Measurements from ENCODE around the gene C6.
"Not testable (repeated sequence)": the region's sequence is repeated elsewhere in the genome, so short reads cannot be mapped to it uniquely, and the experiment has no call there.

C6 gene

DNA sequence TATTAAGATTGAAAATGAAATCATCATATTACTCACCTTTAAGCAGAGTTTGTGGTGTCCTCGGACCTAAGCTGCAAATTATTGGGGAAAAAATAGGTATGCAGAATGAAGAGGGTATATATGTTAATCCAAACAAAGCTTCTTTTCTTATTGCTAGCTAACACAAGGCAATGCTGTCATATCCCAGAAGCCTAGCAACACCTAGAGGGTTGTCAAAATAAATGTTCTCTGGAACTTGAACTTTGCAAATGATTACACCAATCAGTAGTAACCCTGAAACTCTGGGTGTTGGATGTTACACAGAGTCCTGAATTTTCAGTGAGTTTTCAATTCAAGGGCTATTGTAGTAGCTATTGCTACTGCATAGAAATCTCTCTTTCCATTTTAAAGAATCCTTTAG is at the start of gene C6:
C6 (minus strand) TSS at position 193 of the 400 bp plus-strand sequence. CDS start 10,302 bp downstream, outside the sequence.
- no peak for DNase-seq

DNA sequence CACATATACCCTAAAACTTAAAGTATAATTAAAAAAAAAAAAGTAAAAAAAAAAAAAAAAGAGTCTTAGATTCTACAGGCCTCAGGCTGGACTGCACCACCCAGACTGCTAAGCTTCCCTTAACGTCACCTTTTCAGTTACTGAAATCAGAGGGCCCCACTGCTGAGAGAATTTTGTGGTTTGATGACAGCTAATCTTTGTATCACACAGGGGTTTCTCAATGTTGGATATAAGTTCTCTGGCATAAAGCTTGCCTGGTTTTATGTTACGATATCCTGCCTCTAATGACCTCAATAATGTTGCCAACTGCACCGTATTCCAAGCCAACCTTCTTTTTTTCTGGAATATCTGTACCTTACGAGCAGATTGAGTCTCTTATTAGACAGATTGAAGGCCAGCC is 43.1 kb upstream of the C6 start:
- no peak for DNase-seq

DNA sequence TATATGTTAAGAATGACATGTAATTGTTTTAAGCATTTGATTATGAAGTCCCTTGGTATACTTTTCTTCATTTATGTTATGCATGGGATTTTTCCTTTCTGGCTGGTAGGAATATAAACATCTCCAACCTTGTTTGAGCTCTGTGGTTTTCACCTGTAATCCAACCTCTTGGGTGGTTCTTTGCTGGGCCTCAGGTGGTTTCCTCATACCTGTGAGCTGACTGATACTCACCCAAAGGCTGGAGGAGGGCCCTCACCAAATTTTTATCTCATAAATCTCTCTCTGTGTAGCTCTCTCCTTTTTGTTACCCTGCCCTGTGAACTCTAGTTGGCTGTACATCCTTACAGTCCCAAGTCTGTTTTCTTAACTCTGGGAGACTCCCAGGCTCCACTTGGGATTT is 39.8 kb upstream of the C6 start:
- no peak for DNase-seq

DNA sequence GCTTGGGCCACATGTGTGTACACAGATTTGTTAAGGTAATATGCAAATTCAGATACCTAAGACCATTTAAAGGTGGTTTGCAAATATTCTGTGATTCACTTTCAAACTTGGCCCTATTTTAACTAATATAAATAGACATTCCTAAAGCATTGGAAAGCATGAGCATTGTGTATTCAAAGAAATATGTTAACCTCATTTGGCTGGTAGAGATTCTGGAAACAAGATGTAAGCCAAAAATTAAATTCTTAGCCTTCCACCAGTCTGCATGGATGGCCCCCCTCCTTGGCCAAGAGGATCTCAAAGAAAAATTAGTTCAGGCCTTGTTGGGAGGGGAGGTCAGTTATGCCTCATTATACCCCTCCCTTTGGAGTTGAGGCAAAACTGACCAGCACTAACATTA is 38.7 kb upstream of the C6 start:
- DNase-seq = no peak

DNA sequence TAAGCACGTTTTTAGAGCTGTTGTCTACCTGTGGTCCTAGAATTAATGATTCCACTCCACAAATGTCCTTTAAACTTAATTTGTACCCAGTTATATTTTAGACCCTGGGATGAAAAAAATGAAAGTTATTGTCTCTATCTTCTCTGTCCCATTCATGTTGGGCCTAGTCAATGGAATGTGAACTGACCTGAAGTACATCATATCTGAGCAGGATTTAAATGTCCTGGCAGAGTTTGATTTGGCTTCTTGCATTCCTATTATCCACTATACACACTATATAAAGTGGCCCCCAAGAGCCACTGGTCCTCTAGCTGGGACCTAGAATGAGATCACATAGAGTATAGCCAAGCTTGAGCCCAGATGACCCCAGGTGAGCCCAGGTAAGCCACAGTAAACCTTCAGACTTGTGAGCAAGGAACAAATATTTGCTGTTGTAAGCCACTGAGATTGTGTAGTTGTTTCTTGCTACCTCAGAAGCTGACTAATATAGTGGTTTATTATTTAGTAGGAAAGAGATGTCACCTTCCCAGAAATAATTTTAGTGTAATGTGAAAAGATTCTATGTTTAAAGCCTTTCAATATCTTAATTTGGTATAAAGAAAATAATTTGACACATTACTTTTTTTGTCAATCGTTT is 37.1 kb upstream of the C6 start:
- DNase-seq = no peak

DNA sequence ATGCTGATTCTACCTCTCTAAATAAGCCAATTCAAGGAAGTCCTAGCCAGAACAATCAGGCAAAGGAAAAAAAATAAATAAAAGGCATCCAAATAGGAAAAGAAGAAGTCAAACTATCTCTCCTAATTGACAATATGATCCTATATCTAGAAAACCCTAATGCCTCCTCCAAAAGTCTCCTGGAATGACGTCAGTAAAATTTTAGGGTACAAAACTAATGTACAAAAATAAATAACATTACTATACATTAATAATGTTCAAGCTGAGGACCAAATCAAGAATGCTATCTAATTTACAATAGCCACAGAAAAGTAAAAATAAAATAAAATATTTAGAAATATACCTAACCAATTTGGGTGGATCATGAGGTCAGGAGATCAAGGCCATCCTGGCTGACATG is 33.8 kb upstream of the C6 start:
- DNase-seq = no peak

DNA sequence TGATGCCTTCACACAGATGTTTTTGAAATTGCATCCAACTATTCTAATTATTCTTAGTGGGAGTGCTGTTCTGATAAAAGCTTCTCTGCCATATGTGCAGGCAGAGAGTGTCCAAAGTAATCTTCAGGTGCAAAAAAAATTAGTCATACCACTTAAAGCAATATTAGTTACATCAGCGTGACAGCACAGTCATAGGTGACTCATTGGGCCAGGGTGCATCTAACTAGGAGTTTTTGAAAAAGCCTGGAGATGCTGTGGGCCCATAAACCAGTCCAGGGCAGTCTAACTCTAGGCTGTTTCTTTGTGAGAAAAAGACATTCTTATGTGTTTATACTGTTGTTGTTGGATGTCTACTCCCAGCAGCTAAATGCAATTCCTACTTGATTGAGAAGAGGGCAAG is 33.0 kb upstream of the C6 start:
- no peak for DNase-seq

DNA sequence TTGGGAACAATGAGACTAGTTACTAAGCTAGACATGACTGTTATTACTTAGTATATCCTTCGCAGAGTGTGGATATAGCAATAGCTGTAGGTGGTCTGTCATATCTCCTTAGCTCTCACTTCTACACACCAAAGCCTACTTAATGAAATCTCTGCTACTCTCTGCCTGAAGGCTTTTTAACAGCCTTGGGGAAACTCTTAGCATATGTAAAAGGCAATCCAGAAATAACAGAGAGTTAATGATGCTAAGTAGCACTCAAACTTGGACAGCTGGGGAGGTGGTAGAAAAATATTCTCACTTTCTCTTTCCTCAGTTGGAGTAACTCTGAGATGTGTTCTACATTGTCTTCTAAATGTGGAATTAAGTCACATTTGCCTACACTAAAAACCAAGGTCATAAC is 30.2 kb upstream of the C6 start:
- DNase-seq = no peak

DNA sequence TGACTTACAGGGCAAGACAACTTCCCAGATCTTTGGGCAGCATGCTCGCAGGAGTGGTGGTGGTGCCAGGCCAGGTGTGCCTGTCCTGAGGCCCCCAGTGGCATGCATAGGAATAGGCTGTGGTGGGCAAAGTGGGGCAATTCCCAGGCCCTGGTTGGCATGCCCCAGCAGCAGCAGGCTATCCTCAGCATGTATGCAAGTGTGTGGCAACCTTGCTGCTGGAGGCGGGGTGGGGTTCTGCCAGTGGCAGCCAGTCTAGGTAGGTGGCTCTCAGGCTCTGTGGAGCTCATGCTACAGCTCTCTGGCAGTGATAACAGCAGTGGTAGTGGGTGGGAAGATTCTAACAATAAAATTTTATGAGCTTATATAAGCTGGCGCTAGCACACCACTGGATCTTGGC is 27.7 kb upstream of the C6 start:
- DNase-seq = no peak

DNA sequence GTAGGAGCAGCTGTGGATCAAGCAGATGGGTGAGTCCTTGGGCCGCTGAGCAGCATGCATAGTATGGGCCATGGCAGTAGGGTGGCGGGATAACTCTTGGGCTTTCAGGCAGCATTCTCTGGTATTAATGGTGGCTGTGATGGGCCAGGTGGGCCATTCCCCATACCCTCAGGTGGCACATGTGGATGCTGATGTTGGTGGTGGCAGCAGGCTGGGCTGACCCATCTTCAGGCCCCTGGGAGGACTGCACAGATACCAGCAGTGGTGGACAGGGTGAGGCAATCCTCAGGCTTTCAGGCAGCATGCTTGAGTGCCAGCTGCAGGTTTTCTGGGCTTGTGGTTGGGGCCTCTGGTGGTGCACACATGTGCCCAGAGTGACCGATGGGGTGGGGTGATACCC is 27.1 kb upstream of the C6 start:
- no peak for DNase-seq

DNA sequence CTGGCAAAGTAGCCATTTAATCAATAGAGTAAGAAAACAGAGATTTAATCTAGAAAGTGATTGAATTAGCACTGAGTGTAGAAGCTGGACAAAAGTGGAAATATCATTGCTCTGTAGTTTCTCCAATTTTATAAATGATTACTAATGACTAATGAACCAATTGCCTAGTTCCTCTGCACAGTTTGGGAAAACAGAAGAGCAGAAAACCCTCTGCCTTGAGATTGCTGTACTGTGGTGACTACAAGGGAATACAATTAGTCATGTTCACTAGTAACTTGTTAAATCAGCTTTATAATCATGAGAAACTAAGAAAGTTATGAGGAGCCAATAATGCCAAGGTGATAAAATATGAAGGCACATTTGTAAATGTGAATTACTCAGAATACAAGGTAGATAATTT is 21.1 kb upstream of the C6 start:
- no peak for DNase-seq

DNA sequence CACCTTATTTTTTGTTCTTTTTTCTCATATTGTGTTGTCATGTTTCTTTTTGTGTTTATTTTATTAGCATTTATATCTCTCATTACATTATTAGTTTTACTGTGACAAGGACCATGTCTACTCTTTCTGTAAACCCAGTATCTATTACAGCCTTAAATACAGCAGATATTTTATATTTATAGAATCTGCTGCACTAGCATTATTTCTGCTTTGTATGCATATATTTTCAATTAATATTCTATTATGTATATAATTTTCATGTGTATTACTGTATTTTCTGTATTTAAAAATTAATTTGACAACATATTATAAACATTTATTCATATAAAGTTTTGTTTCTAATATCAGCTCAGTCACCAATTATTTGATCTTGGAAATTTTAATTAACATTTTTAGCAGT is 19.5 kb upstream of the C6 start:
- no peak for DNase-seq

DNA sequence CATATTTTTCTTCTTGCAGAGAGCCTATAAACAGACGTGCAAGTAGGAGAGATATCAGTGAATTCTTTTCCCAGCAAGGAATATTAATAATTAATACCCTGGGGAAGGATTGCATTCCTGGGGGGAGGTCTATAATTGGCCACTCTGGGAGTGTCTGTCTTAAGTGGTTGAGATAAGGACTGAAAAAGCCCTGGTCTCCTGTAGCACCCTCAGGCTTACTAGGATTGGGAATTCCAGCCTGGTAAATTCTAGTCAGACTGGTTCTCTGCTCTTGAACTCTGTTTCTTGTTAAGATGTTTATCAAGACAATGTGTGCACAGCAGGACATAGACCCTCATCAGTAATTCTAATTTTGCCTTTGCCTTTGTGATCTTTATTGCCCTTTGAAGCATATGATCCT is 16.9 kb upstream of the C6 start:
- DNase-seq = not testable (repeated sequence)

DNA sequence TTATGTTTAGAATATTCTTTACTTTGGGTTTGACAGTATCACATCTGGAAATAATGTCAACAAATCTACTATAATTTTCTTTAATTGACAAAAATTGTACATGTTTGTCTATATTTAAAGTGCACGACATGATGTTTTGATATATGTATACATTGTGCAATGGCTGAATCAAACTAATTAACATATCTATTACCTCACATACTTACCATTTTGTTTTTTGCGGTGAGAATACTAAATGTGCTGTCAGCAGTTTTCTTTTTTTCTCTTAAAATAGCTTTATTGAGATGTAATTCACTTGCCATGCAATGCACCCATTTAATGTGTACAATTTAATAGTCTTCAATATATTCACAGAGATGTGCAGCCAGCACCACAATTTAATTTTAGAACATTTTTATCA is 10.6 kb upstream of the C6 start:
- no peak for DNase-seq

DNA sequence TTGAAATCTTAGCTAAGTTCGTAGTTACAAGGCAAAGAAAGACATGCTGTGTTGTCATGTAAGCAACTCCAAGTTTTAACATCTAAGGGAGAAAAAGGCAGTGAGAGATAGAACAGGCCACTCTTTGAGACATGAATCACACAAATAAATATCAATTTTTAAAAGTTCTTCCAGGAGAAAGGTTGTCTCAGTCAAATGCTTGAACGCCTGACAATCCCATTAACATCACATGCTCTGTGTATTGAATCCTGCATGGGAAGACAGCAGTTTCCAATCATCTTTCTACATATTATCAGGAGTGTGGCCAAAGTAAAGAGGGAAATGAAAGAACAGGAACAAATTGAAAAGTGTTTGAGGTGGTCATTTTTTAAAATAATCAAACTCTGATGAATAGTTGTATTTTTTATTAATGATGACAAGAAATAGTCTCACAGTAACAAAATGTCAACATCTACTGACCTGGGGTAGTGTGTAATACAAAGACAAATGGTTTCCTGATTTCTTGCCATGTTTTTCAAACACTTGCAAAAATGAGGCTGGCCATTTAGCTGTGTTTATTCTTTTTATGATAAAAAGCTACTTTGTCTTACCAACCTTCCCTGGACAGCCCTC is 6.4 kb upstream of the C6 start:
- DNase-seq = no peak

DNA sequence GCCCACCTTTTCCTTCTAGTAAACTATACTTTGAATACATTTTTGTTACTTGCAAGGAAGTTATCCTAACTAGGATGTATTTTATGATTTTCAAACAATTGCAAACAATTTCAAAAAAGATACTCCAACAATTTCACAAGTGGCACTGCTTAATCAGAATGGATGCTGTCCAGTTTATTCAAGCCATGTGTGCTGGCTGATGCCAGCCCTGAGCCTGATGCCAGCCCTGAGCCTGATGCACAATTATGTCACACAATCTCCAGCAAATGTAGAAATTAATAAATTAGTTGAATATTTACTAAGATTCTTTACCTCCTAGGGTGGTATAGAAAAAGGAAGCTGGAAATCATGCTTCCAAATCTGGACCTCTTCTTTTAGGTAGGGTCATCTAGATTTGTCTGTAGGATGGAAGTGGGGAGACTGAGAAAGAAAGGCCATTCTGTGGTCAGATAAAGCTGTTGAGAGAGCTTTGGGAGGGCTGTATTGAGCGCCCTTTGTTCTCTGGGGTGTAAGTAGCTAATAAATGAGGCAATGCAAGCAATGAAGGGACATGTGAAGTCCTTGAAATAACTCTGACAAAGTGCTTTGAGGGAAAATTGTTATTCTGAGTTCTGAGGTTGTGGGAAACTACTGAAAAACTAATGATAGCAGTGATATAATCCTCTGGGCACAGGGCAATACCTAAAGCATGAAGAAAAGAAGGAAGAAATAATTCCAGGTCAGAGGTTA is 5.8 kb upstream of the C6 start:
- no peak for DNase-seq

DNA sequence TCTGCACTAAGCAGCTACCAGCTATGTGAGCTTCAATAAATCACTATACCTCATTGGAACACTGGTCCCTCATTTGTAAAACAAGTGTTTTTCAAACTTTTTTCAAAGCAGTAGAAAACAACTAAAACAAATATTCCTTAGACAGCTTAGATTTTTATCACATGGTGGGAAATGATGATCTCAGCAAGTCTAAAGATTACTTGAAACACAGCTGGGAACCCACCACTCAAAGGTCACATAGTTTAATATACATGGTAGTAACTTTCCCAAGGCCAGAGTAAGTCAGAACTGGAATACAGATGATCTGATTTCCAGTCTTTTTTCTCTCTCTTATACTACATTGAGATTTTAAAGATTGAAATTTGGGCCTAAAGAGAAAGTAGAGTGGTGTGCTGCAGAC is 850 bp upstream of the C6 start:
- no peak for DNase-seq

DNA sequence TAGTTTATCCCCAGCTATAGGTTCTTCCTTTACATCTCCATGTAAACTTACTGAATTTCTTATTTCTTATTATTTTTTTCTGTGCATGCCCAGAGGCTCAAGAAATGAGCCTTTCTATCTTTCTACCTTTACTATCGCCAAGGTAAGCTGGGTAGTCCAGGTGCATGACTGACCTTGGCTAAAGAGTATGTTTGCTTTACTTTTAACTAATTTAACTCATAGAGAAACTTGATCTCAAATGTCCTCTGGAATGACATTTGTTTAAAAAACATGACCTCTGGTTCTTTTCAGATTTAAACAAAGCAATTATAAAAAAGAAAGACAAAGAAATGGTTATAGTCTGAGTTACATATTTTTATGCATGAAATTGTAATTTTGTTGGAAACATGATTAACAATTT is 397 bp downstream of the C6 start:
- no peak for DNase-seq

DNA sequence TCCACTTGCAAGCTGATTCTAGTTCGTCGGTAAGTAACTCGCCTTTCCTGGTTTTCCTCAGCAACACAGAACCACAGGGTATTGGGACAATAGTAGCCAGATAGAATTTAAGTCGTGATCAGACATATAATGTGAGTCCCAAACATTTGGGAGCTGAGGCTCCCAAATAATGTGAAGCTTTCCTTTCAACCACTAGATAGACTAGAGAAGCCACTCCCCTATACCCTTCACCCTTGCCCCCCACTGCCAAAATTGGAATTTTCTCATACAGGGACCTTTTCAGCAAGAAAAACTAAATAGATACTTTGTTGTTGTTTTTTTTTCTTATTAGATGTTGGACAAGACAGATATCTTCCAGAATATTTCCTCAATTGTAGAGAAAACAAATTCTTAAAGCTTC is 1.9 kb downstream of the C6 start:
- no peak for DNase-seq

DNA sequence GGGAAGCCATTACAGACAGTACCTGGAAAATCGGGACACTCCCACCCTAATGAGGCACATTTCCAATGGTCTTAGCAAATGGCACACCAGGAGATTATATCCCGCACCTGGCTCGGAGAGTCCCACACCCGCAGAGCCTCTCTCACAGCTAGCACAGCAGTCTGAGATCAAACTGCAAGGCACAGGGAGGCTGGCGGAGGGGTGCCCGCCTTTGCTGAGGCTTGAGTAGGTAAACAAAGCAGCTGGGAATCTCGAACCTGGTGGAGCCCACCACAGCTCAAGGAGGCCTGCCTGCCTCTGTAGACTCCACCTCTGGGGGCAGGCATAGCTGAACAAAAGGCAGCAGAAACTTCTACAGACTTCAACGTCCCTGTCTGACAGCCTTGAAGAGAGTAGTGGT is 7.9 kb downstream of the C6 start:
- not testable (repeated sequence) for DNase-seq

DNA sequence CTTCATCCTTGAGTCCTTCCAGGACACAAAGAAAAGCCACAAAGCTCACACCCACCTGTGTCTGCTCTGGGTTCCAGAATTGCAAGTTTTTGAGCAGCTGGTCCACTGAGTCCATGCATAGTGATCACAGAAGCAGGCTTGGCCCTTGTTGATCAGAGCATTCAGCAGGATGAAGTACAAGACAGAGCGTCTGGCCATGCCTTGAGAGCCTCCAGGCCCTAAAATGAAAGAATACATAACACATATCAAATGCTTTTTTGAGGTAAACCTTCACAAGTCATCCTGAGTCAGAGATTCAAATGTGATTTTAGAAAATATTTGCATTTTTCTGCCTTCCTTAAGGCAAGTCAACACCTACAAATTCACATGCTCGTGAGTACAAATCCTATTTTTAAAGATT is 10.3 kb downstream of the C6 start:
- DNase-seq = no peak

DNA sequence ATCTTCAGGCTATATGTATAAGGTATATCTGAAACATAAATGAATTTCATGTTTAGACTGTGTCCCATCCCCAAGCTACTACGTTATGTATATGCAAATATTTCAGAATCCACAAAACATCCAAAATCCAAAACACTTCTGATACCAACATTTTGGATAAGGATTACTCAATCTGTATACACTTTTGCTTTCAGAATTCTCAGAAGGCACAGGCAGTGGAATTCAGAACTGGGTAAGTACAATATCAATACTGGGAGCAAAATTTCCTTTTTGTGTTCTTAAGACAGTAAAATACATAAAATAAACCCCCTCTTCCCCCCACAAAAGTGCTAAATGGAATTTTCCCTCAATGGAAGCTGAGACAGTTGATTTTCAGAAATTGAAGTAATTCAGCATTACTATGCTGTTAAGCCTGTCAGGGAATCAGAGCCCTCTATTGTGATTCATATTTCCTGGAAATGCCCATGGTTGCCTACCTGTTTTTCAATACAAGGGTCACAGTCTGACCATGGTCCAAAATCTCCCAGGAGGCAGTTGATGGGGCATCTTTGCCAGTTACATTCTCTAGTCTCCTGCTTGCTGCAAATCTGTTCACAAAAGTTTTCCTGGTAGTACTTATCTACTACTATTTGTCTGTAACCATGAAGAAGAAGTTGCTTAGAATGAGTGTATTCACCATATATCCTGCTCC is 12.1 kb downstream of the C6 start:
- no peak for DNase-seq

DNA sequence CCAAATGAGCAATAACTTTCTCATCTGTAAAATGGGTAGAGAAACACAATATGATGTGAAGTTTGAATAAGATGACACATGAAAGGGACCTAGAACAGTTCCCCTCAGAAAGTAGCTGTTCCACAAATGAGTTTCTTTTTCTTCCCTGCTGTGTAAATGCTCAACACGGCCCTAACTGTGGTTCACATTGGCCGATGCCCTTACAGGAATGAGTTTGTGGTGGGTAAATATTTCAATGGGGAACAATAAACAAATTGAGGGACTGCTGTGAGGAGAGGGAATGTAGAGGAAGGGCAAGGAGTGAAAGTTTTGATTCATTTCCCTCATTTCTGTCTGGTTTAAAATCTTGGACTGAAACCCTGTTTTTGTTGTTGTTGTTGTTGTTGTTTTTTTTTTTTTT is 12.8 kb downstream of the C6 start:
- DNase-seq = no peak

DNA sequence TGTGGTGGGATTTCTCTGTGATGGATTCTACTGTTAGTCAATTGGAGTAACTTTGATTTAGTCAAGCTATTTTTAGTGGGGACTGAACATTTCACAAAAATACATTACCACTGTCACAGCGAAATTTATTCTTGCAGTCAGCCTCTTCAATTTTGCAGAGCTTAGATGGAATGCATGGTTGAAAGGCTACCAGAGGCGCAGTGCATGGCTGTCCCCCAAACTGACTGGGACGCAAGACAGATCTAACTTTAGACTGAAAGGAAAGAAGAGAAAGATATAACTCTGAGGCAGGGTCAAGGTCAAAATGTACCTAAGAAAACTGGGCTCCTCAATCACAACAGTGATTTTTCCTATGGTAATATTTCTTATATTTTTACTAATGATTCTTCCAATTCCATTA is 13.7 kb downstream of the C6 start:
- no peak for DNase-seq

Measured in activated CD4-positive, CD25-positive, alpha-beta regulatory T cell (primary cell).